Epithelial cell of esophagus (primary cell): ENCODE measurements around the gene XYLT2.

ENCODE experiments used
- DNase-seq: peaks from one replicate; pipeline ENCODE4 v3.0.0; 2010; ENCODE audit warnings: low read depth
- H3K4me3 ChIP-seq: 2 replicates; pipeline ENCODE4 v1.5.1; 2011; ENCODE audit warnings: mild to moderate bottlenecking, low read length, control low read depth
- TF ChIP-seq, protein P1 (sequence below): IDR thresholded peaks from 2 replicates; pipeline ENCODE4 v1.5.1; 2011; ENCODE audit warnings: low read depth, mild to moderate bottlenecking, low read length, control low read depth, inconsistent platforms; ENCODE audit not compliant: insufficient read depth; ENCODE audit errors: missing control alignments

The XYLT2 gene

DNA sequence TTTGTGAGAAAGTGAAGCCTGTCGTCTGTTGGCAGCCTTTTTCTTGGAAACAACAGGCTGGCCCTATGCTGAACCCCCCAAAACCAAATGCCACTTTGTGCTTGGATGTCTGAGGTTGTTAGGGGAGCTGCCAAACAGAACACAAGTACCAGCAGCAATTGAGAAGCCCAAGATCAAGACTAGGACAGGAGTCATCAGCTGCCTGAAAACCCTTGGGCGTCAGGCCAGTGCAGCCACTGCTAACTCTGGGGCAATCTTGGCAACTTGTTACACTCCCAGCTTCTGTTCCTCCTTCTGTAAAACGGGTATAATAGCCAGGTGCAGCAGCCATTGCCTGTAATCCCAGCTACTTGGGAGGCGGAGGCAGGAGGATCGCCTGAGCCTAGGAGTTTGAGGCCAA is 60.7 kb downstream of the XYLT2 start:
- no peak for DNase-seq
- H3K4me3 ChIP-seq, result no peak overlapping the region
- TF ChIP-seq, protein P1, sequence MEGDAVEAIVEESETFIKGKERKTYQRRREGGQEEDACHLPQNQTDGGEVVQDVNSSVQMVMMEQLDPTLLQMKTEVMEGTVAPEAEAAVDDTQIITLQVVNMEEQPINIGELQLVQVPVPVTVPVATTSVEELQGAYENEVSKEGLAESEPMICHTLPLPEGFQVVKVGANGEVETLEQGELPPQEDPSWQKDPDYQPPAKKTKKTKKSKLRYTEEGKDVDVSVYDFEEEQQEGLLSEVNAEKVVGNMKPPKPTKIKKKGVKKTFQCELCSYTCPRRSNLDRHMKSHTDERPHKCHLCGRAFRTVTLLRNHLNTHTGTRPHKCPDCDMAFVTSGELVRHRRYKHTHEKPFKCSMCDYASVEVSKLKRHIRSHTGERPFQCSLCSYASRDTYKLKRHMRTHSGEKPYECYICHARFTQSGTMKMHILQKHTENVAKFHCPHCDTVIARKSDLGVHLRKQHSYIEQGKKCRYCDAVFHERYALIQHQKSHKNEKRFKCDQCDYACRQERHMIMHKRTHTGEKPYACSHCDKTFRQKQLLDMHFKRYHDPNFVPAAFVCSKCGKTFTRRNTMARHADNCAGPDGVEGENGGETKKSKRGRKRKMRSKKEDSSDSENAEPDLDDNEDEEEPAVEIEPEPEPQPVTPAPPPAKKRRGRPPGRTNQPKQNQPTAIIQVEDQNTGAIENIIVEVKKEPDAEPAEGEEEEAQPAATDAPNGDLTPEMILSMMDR, result no peak

DNA sequence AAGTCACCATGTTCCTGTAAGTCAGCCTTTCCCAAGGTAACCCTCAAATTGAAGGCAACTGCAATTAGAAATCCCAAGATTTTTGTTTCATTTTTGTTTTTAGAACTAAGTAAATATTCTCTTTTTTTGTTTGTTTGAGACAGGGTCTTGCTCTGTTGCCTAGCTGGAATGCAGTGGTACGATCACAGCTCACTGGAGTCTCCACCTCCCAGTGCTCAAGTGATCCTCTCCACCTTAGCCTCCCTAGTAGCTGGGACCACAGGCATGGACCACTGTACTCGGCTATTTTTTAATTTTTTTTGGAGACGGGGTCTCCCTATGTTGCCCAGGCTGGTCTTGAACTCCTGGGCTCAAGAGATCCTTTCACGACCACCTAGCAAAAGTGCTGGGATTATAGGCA is 62.0 kb downstream of the XYLT2 start:
- TF ChIP-seq, protein P1, result no peak
- H3K4me3 ChIP-seq, result no peak overlapping the region
- no peak for DNase-seq
